ENCODE measurements around the gene CD47.

The CD47 gene

DNA sequence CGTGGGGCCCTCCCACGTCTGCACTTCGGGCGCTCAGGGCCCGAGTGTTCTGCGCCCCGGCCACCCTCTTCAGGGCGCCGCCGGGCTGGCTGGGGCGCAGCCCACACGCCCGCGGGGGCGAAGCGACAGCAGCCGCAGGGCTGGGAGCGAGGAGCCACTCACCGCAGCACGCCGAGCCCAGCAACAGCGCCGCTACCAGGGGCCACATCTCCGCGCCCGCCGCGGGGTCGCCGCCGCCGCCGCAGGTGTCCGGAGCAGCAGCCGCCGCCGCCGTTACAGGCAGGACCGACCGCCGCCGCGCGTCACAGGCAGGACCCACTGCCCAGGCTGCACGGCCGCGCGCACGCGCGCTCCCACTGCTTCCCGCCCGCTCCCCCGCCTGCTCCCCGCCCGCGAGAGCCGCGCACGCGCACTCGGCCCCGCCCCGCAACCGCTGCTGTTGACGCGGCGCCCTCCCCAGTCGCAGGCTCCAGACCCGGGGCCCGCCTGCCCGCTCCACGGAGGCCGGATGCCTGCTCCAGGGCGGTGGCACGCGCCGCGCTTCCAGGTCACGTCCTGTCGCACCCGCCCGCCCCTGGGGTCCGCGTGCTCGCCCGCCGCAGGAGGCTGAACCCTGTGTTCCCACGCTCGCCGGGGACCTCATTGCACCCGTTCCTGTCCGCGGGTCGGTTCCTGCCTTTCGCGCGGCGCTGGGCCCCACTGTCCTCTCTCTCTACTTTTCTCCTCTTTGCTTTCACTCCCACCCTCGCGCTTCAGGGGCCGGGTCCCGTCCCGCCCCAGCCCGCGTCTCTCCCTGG is at the start of gene CD47:
Gene CD47 (minus strand): TSS at position 331 of the 797 bp plus-strand sequence. CDS start 123 bp downstream, at position 208.
- H3K4me3 ChIP-seq (ENCODE audit: low read depth, low read length), result peak within 1 kb of the TSS; percentile 82
- DNase-seq (ENCODE audit: low read depth), result peak; percentile 85
- TF ChIP-seq, protein P1, sequence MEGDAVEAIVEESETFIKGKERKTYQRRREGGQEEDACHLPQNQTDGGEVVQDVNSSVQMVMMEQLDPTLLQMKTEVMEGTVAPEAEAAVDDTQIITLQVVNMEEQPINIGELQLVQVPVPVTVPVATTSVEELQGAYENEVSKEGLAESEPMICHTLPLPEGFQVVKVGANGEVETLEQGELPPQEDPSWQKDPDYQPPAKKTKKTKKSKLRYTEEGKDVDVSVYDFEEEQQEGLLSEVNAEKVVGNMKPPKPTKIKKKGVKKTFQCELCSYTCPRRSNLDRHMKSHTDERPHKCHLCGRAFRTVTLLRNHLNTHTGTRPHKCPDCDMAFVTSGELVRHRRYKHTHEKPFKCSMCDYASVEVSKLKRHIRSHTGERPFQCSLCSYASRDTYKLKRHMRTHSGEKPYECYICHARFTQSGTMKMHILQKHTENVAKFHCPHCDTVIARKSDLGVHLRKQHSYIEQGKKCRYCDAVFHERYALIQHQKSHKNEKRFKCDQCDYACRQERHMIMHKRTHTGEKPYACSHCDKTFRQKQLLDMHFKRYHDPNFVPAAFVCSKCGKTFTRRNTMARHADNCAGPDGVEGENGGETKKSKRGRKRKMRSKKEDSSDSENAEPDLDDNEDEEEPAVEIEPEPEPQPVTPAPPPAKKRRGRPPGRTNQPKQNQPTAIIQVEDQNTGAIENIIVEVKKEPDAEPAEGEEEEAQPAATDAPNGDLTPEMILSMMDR (conservative IDR thresholded peaks at IDR 0.05; ENCODE audit: low read depth, low read length), result no peak

DNA sequence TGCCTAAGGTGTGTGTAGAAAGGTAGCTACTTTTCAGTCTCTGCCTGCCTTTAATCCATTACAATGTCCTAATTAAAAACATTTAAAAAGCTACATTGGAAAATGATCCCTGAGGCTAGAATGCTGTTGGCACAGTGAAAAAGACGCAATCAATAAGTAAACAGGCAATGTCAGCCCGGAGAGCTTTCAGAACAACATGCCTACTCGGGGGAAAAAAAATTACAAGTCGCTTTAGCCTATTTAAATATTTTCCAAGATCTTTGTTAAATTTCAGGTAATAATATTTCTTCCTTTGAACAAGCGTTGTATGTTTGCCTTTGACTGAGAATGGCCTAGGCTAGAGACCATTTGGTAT is 46.6 kb upstream of the CD47 start:
- DNase-seq (ENCODE audit: low read depth), result no peak
- no peak overlapping the region for H3K4me3 ChIP-seq (ENCODE audit: low read depth, low read length)
- TF ChIP-seq, protein P1 (conservative IDR thresholded peaks at IDR 0.05; ENCODE audit: low read depth, low read length), result no peak

DNA sequence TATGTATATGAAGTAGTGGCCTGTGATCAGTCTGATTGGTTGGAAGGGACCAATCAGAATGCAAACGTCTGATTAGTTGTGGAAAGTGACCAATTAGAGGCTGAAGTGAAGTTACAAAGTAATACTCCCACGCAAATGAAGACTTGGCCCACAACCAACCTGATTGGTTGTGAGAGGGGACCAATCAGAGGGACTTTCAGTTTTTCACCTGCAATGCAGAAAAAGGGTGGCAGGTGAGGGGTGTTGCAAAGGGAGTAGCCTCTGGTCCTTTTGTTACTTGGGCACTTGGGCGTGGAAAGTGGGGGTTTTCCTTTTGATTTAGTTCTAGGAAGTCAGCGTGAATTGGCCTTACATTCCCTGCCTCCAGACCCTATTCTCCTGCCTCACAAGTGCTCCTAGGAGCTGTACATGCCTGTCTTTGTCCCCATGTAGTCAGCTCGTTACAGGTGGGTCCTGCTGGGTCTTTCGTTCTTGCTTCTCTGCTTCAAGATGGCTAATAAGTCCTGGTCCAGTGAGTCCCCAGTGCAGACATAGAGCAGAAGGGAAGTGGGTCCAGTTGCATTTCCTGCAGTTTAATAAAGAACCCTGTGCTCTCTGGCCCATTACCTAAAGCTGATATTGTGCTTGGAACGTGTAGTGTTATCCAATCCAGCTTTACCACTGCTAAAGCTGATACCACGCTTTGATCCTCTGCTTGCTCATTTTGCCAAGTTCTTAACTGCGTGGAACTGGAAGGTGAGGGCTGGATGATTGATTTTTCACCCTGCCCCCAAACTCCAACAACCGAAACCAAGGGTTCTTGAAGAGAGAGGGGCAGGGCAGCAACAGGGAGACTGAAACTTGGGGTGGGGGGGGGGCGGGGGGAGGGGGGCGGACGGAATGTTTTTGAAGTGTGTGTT is 46.0 kb upstream of the CD47 start:
- H3K4me3 ChIP-seq (ENCODE audit: low read depth, low read length), result no peak overlapping the region
- TF ChIP-seq, protein P1 (conservative IDR thresholded peaks at IDR 0.05; ENCODE audit: low read depth, low read length), result no peak
- DNase-seq (ENCODE audit: low read depth), result no peak

DNA sequence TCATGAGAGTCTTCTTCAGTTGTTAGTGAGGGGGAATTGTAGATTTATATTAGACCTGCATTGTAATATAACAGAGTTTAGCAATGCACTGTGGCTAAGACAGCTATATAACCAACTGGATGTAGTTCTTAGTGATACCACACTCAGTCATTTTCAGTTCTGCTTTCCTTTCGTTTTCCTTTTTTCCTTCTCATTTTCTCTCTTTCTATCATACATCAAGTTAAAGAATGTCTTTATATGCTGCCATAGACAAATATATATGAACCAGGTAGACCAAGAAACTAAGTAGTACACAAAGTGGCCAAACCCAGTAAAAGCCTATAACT is 43.7 kb upstream of the CD47 start:
- TF ChIP-seq, protein P1 (conservative IDR thresholded peaks at IDR 0.05; ENCODE audit: low read depth, low read length), result no peak
- no peak for DNase-seq (ENCODE audit: low read depth)
- no peak overlapping the region for H3K4me3 ChIP-seq (ENCODE audit: low read depth, low read length)

DNA sequence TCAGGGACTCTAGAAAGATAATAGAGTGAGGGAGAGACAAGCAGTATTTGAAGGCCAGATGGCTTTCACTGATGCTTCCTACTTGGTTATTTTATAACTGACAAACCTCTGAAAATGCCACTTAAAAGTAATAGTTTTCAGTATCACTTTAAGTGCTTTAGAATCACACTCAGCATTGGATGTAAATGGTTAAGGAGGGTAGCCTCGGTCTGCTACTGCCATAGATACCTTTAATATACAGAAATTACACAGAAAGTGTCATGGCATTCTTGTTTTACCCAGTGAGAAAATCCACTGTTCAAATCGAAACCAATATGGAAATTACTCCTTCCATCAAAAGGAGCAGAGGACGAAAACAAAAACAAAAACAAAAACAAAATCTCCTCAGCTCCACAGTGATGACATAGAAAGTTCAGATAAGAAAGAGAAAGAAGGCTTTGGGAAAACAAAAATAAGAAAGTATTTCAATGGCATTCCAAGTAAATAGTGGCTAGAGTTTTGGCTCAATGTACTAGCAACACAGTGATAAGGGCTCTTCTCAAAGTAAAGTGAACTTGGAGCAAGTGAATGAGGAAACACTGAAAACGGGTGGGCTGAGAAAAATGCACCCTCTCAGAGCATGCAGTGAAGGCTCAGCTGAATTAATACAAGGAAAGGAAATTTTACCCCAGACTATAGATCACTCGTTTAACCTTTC is 43.2 kb upstream of the CD47 start:
- no peak overlapping the region for H3K4me3 ChIP-seq (ENCODE audit: low read depth, low read length)
- TF ChIP-seq, protein P1 (conservative IDR thresholded peaks at IDR 0.05; ENCODE audit: low read depth, low read length), result no peak
- no peak for DNase-seq (ENCODE audit: low read depth)

DNA sequence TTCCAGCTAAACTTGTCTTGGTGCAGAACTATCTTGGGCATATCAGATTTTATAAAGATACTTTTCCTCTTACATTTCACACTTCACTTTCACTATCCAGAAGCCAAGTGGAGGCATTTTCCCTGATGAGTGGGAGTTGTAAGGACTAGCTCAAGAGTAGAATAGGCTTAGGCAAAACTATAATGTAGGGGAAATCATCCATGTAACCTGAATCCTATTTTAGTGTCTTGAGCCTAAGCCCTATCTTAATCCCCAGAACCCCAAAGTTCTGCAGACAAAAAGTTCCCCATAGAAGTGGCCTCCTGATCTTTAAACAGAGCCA is 42.2 kb upstream of the CD47 start:
- DNase-seq (ENCODE audit: low read depth), result no peak
- TF ChIP-seq, protein P1 (conservative IDR thresholded peaks at IDR 0.05; ENCODE audit: low read depth, low read length), result no peak

More for the DNA sequence above, 42.2 kb upstream of the CD47 start:
- H3K4me3 ChIP-seq (ENCODE audit: low read depth, low read length), result peak overlapping the region; percentile 22
